GDM1 (cell line): Measurements from ENCODE around the gene SPATS2L.
A peak's percentile ranks its signal among the peaks of the same experiment; 100 is the strongest.

Experiments used
- DNase-seq: peaks from one replicate; lab custom pipeline; 2025; lab: John Stamatoyannopoulos, UW

SPATS2L gene

GRCh38 chr2:200378652-200379290 is 72.3 kb downstream of the SPATS2L start:
- DNase-seq, result no peak

DNA sequence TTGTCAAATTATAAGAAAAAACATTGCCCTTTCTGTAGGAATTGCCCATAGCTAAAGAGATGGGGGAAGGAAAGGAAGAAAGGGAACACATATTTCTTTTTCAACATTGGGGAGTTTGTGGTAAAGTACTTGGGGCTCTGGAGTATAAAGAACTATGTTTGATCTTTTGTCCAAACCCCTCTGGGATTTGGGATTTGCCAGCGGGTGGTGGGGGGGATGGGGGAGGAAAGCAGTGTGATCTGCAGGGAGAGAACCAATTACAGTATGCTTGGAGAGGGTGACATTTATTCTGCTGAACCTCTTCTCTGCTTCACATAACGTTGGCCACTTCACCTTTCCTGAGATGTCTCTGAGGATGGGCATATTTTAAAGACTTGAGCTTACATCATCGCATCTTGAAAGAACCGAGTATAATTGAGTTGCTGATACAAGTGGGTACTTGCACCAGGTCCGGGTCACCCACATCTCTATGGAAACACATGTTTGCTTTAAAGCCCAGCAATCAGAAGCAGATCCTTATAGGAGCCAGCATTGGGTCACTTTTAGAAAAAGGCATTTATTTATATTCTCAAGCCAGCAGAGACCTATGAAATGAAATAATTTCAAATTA is 73.1 kb downstream of the SPATS2L start:
- DNase-seq, result no peak

DNA sequence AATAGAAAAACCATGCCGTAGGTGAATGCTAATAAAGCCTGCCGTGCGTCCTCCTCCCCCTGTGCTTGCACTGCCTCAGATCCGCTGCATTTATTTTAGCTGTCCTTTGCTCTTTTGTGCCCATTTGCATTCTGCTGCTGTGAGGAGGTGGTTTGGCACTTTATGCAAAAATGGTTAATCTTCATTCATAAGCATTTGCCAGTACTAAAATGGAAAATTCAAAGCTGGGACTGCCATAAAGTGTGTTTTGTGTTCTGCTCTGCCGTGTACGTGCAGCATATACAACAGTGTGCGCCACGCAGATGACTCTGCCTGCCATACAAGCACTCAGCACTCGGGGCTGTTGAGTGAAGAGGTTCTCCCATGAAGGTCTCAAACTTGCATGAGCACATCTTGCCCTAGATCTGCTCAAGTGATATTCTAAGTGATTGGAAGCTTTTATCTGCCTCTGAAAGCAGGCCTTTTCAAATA is 73.6 kb downstream of the SPATS2L start:
- DNase-seq, result no peak

GRCh38 chr2:200380833-200381542 is 74.5 kb downstream of the SPATS2L start:
- DNase-seq, result no peak

DNA sequence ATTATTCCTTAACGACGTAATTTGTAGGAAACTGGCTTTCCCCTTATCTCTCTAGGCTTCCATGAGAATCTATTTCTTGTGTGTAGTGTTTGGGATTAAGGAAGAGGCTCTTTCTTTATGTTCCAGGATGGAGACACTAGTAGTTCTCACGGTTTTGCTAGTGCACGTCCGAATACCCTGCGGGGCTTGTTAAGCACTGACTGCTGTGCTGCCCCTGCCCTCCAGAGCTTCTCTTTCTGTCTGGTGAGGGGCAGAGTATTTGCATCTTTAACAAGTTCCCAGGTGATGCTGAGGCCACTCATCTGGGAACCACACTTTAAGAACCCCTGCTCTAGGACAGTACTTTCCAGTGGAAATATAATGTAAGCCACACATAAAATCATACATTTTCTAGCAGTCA is 76.4 kb downstream of the SPATS2L start:
- DNase-seq, result no peak

DNA sequence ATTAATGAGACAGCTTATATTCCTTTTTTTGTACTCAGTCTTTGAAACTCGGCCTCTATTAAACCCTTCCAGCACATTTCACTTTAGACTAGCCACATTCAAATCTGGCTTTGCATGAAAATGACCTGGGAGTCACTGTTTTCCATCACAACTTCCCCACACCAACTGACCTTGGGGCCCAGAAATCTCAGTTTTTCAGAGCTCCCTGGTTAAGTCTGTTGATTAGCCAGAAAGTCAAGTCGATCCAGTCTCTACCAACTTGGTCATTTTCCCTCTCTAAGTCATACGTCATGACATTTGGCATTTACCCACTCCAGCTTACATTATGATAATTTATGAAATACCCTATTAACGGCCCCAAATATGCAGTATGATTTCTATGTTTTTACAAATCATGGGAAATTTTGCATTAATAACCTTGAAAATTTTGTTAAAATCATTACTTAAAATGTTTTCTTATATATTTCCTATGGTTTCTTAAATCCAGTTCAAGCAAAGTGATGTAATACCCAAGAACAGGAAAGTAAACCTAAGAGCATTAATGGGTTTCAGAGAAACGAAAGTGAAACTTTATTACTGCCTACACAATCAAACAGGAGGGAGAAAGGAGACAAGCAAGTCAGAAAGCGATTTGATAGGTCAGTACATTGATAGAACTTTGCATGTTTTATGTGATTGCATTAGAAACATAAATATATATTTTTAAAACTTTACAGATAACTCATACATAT is 77.1 kb downstream of the SPATS2L start:
- DNase-seq, result peak; percentile 23

DNA sequence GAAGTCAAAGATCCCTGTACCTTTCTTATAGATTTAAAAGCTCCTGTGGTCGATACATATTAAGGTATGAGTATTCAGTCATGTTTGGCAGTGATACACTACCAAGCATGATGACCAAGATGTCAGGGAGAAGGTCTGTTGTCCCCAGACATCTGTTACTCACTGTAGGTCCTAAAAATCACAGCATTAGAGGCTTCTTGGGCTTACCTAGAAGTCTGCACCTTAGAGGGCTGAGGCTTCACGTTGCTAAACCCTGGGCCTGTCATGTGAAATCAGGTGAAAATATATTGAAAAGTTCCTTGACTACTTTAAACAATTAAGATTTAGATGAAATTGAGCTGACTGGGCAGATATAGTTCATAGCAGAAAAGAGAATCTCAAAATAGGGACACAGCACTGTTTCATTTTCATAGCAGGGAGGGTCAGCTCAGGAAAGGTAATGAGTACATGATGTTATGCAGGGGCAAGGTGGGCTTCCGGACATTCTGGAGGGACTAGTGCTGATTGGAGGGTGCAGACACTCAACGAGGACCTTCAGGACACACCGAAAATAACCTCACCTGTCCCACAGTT is 78.7 kb downstream of the SPATS2L start:
- DNase-seq, result no peak

DNA sequence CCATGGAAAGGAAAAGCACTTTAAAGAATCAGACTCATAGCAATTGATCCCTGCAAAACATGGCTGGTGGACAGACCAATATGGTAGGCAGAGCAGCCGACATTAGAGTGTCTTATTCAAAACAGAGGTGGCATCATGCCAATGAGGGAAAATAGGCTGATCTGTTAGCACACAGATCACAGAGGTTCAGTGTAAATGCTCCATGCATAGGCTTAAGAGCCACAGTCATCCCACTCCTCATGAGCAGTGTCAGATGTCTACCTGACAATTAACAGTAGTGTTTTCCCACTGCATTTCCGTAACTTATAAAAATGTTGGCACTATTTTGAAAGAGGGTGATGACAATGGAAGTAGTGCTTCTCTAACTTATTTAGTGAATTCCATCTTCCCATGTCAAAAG is 86.7 kb downstream of the SPATS2L start:
- no peak for DNase-seq

DNA sequence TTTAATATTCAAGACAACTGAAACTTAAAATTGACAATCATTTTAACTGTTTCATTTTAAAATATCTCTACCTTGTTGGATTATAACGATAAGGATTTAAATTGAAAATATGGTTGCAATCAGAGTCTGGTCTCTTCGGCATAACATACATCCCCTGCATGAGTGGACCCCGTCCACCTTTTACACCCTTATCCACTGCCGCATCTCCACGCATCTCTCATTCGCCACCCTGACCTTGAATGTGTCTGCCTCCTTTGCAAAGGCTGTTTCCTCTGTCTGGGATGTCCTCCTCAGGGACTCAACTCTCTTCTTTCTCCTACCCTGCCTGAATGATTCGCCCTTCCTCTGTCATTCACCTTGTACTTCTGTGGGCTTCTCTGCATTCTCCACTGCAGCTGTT is 87.6 kb downstream of the SPATS2L start:
- no peak for DNase-seq

GRCh38 chr2:200396781-200397242 is 90.3 kb downstream of the SPATS2L start:
- no peak for DNase-seq

DNA sequence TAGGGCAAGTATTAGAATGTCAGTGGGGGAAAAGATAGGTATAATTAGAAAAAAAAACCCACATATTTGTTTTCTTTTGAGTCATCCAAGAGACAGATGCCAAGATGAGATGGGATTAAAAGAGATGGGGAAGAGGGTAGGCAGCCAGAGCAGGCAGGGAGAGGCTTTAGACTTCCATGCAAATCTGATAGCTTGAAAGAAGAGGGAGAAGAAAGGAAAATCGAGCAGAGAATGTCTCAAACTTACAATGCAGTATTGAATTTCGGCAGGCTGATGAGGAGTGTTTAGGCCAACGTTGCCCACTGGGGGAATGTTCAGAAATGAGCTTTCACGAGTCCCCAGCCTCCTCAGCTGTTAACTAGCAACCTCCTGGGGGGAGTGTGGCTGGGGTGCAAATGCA is 91.3 kb downstream of the SPATS2L start:
- no peak for DNase-seq

- DNase-seq, result no peak
These were observed 92.6 kb downstream of the SPATS2L start for GRCh38 chr2:200399046-200399445.

GRCh38 chr2:200399636-200400035 is 93.1 kb downstream of the SPATS2L start:
- DNase-seq, result no peak

GRCh38 chr2:200403814-200404213 is 97.3 kb downstream of the SPATS2L start:
- DNase-seq, result no peak

- DNase-seq, result no peak
These were observed 98.1 kb downstream of the SPATS2L start for GRCh38 chr2:200404615-200405014.

DNA sequence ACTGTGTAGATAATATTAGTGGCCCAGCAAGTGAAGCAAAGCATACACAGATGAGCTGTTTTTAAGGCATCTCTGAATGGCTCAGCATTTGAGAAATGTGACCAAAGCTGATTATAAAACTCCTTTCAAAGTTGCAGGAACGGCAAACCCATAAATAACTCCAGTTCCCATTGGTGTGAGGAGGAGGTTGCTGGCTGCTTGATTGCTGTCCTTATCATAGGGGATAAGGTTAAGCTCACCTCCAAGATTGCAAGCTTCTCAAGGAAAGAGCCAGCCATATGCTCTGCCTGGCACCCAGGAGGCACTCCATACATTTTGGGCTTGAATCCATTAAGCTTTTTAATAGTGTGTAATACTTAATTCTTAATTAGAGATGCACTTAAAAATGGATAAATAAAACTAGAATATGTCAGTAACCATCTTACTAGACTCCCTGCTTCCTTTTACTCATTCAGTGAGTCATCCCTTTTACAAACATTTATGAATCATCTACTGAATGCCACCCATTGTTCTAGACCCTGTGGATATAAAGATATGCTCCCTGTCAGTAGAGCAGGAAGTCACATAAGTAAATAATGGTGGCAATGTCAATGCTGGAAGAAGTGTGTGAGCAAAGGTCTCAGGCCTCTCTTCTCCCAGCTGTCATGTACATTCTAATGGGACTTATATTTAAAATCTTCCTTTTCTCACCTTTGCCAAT is 99.3 kb downstream of the SPATS2L start:
- no peak for DNase-seq

DNA sequence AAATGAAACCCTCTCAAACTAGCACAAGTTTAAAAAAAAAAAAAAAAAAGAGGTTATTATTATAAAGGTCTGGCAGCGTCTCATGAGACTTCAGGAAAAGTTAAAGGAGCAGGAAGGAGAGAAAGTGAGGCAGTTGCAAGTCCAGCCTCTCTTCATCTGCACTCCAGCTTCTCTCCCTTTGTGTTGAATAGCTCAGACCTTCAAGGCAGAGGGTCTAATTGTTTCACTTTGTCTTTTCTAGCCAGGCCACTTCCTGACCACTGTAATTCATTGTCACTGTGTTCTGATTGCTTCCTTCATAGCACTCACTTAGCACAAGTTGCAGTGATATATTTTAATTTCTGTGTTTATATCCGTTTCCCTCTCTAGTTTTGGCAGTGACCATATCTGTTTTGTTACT is 99.9 kb downstream of the SPATS2L start:
- no peak for DNase-seq

DNA sequence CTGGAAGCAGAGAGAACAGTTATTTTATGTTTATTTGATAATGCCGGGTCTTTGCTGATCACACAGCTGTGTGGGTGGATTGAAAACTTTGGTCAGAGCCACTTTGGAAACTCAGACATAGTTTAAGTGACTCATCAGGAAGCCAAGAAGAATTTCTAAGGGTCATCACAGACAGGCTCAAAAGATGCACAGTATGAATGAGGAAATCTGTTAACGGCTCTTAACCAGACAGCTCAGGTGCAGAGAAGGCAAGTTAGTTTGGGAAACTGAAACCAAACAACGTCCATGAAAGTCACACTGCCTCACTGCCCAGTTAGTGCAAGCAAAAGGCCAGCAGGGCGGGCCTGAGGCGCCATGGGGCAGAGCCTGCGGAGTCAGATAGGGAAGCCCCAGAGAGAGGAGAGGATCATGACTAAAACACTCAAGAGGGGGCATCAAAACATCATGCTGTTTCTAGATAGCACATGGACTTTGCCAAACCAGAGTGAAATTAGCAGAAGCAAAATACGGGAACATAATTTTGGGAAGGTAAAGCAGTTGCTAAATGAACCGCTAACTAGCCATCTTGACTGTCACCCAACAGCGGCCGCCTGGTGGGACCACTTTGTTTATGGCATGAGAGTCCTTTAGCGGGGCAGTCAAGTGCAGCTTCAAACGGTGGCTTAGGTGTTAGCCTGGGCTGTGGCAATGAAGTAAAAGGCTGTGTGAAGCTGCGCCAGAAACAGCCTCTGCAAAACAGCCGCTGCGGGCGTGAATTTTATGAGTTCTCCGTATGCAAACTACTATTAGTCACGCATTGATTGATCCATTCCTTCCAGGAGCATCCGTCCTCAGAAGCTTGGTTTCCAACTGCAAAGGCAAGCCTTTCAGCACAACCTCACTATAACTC is 102.2 kb downstream of the SPATS2L start:
- DNase-seq, result no peak

DNA sequence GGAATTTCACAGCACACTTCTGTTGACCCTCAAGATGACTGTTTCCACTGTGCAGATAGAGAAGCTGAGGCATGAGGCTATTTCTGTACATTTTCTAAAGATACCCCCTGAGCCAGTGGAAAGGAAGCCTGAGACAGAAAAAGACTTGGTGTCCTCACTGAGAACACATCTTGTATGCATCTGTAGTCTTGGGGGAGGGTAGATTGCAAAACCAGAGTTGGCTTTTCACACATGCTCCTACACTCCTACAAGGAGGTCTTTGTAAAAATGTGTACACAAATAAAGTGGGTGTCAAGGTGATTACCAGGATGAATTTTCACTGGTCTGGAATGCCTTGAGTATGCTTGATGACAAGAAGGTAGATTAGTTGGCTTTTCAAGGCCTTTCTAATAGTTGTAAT is 105.3 kb downstream of the SPATS2L start:
- DNase-seq, result no peak

GRCh38 chr2:200414367-200414766 is 107.9 kb downstream of the SPATS2L start:
- no peak for DNase-seq

DNA sequence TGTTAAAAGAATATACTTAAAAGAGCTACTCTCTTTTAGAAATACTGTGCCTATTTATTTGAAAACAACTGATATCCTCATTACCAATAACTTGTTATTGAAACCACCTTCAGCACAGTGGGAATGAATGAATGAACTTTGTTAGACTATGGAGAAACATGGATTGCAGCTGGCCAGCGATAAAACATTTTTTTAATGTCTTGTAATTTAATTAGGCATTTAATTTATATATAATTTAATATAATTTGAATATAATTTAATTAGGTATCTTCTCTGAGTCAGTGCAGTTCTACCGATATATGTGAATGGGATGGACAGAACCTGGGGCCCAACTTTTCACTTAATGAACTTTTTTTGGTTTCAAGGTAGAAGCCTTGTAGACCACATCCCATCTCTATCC is 109.0 kb downstream of the SPATS2L start:
- no peak for DNase-seq
